ENCODE data around the gene IL20RA. TPM values are rescaled to one million over a fixed set of nuclear protein-coding genes. Genes with fewer than 3 reads are reported as not detected.

IL20RA gene
- total and polyA plus RNA-seq, 2 donors from 2014 or later, result 0.16 to 0.34 TPM

DNA sequence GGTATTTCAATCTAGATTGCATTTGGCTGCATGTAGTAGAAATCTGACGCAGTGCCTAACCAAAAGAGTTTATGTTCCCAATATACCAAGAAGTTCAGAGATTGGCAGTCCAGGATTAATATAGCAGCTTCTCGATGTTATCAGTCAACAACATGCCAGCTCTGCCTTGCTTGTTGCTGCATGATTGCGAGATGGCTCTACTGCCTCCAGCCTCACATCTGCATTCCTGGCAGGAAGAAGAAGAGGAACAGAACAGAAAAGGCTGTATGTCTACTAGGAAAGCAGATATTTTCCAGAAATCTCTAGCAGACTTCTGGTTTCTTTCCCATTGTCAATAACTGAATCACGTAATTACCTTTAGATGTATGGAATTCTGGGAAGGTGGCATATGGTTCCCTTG, 61.8 kb downstream of the IL20RA start:
- DNase-seq (no peak), FAIRE-seq (no peak)
- no peaks in the 10 kb centered on the region for H3K4me1 ChIP-seq (ENCODE audit: control insufficient read depth in 2 of 3, insufficient read depth in 2 of 3, low read depth in 1 of 3, low read length in 3 of 3)
- no peaks in the 10 kb centered on the region for H3K27me3 ChIP-seq (ENCODE audit: control insufficient read depth, insufficient read depth, low read length)
- H3K36me3 ChIP-seq (ENCODE audit: control insufficient read depth in 2 of 3, insufficient read depth in 3 of 3, low read length in 3 of 3), result no peaks in the 10 kb centered on the region
- intact Hi-C loops (cut with DNase I), result no loop called here
- no peak overlapping the region for H3K27ac ChIP-seq (ENCODE audit: low read depth in 2 of 2, low read length in 2 of 2)
- no peak overlapping the region for H3K9ac ChIP-seq (ENCODE audit: low read length in 3 of 3)
- TF ChIP-seq CTCF (IDR thresholded peaks at IDR 0.05; ENCODE audit: borderline replicate concordance, extremely low read depth, insufficient read depth), result no peak
- H3K9me3 ChIP-seq (ENCODE audit: control insufficient read depth in 2 of 3, insufficient read depth in 1 of 3, low read length in 3 of 3), result no peaks in the 10 kb centered on the region
- no peak overlapping the region for H3K4me3 ChIP-seq (ENCODE audit: low read length in 3 of 3)

DNA sequence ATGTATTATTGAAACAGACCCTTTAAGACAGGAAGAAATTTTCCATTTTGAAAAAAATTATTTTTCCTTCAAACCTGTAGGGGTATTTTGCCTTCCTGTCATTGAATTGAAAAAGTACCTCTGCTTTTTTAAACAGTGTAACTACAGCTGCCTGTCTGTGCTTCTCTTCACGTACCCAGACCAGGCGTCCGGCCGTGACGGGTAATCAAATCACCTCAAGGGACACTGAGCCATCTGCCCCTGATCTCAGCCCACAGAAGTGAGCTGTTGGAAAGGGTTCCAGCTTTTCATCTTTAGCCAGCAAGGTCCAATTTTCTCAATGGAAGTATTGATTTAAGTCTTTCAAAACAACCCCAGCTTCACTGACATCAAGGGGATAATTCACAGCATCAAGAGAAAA, 64.7 kb downstream of the IL20RA start:
- intact Hi-C loops (cut with DNase I), result no loop called here
- Histone ChIP-seq H3K4me1 (ENCODE audit: control insufficient read depth in 2 of 3, insufficient read depth in 2 of 3, low read depth in 1 of 3, low read length in 3 of 3) (no peaks in the 10 kb centered on the region), H3K4me3 (ENCODE audit: low read length in 3 of 3) (no peak overlapping the region), H3K27me3 (ENCODE audit: control insufficient read depth, insufficient read depth, low read length) (no peaks in the 10 kb centered on the region), H3K36me3 (ENCODE audit: control insufficient read depth in 2 of 3, insufficient read depth in 3 of 3, low read length in 3 of 3) (no peaks in the 10 kb centered on the region), H3K27ac (ENCODE audit: low read depth in 2 of 2, low read length in 2 of 2) (no peak overlapping the region), H3K9me3 (ENCODE audit: control insufficient read depth in 2 of 3, insufficient read depth in 1 of 3, low read length in 3 of 3) (no peaks in the 10 kb centered on the region), H3K9ac (ENCODE audit: low read length in 3 of 3) (no peak overlapping the region)
- no peak for TF ChIP-seq CTCF (IDR thresholded peaks at IDR 0.05; ENCODE audit: borderline replicate concordance, extremely low read depth, insufficient read depth)
- DNase-seq (no peak), FAIRE-seq (no peak)

GRCh38 chr6:136979206-136979605, 65.6 kb downstream of the IL20RA start:
- Histone ChIP-seq H3K9me3 (ENCODE audit: control insufficient read depth in 2 of 3, insufficient read depth in 1 of 3, low read length in 3 of 3) (no peaks in the 10 kb centered on the region), H3K27me3 (ENCODE audit: control insufficient read depth, insufficient read depth, low read length) (no peaks in the 10 kb centered on the region), H3K27ac (ENCODE audit: low read depth in 2 of 2, low read length in 2 of 2) (no peak overlapping the region), H3K4me1 (ENCODE audit: control insufficient read depth in 2 of 3, insufficient read depth in 2 of 3, low read depth in 1 of 3, low read length in 3 of 3) (no peaks in the 10 kb centered on the region), H3K36me3 (ENCODE audit: control insufficient read depth in 2 of 3, insufficient read depth in 3 of 3, low read length in 3 of 3) (no peaks in the 10 kb centered on the region), H3K9ac (ENCODE audit: low read length in 3 of 3) (no peak overlapping the region), H3K4me3 (ENCODE audit: low read length in 3 of 3) (no peak overlapping the region)
- DNase-seq (no peak), FAIRE-seq (no peak)
- no peak for TF ChIP-seq CTCF (IDR thresholded peaks at IDR 0.05; ENCODE audit: borderline replicate concordance, extremely low read depth, insufficient read depth)
- intact Hi-C loops (cut with DNase I), result no loop called here

- FAIRE-seq (no peak), DNase-seq (no peak)
- Histone ChIP-seq H3K4me1 (ENCODE audit: control insufficient read depth in 2 of 3, insufficient read depth in 2 of 3, low read depth in 1 of 3, low read length in 3 of 3) (no peaks in the 10 kb centered on the region), H3K9me3 (ENCODE audit: control insufficient read depth in 2 of 3, insufficient read depth in 1 of 3, low read length in 3 of 3) (no peaks in the 10 kb centered on the region), H3K9ac (ENCODE audit: low read length in 3 of 3) (no peak overlapping the region), H3K27ac (ENCODE audit: low read depth in 2 of 2, low read length in 2 of 2) (no peak overlapping the region), H3K27me3 (ENCODE audit: control insufficient read depth, insufficient read depth, low read length) (no peaks in the 10 kb centered on the region), H3K36me3 (ENCODE audit: control insufficient read depth in 2 of 3, insufficient read depth in 3 of 3, low read length in 3 of 3) (no peaks in the 10 kb centered on the region), H3K4me3 (ENCODE audit: low read length in 3 of 3) (no peak overlapping the region)
- no peak for TF ChIP-seq CTCF (IDR thresholded peaks at IDR 0.05; ENCODE audit: borderline replicate concordance, extremely low read depth, insufficient read depth)
- intact Hi-C loops (cut with DNase I), result no loop called here
Observed at GRCh38 chr6:136977075-136977474, 67.7 kb downstream of the IL20RA start.

All from kidney (tissue), 14 donors.